Gastroesophageal sphincter (tissue), 4 donors: Measurements from ENCODE around the gene SENP7. TPM values are rescaled to one million over a fixed set of nuclear protein-coding genes. Genes with fewer than 3 reads are reported as not detected.

ENCODE experiments used
- ATAC-seq: fragments of 150-250 bp; one replicate; pipeline ENCODE4 v1.9.1; 2016; ENCODE audit warnings: mild to moderate bottlenecking, moderate library complexity
- H3K27ac ChIP-seq, 4 donors: fragments of 200-600 bp; sonication (generic) in 3 of 4; 1 replicate in 3 of 4; 2 replicates in 1 of 4; pipeline ENCODE4 v1.5.1; 2016 to 2019
- H3K27me3 ChIP-seq: fragments of 200-600 bp; sonication (generic); one replicate; pipeline ENCODE4 v1.5.1; 2019
- H3K36me3 ChIP-seq, 2 donors: fragments of 200-600 bp; sonication (generic); one replicate each; pipeline ENCODE4 v1.5.1; 2019; ENCODE audit warnings: control low read depth in 1 of 2
- H3K4me1 ChIP-seq, 3 donors: fragments of 200-600 bp; sonication (generic); 1 replicate in 2 of 3; 2 replicates in 1 of 3; pipeline ENCODE4 v1.5.1; 2016 to 2019; ENCODE audit warnings: control low read depth in 2 of 3
- H3K4me3 ChIP-seq, 2 donors: fragments of 200-600 bp; sonication (generic); one replicate each; pipeline ENCODE4 v1.5.1; 2019; ENCODE audit warnings: mild to moderate bottlenecking in 1 of 2, moderate library complexity in 1 of 2
- H3K9me3 ChIP-seq, 3 donors: fragments of 200-600 bp; sonication (generic); one replicate each; pipeline ENCODE4 v1.5.1; 2017 to 2019; ENCODE audit warnings: control low read depth in 2 of 3
- EP300 ChIP-seq: sonication (generic); formaldehyde crosslinking; IDR thresholded peaks from one replicate; pipeline ENCODE4 v1.6.1; 2017; ENCODE audit warnings: antibody characterized with exemption, mild to moderate bottlenecking
- POLR2A ChIP-seq, 2 donors: fragments of 450-650 bp; IDR thresholded peaks; one replicate each; pipeline ENCODE4 v1.6.1; 2017; ENCODE audit warnings: antibody characterized with exemption in 2 of 2, mild to moderate bottlenecking in 2 of 2, moderate library complexity in 1 of 2
- POLR2AphosphoS5 ChIP-seq: sonication (generic); formaldehyde crosslinking; IDR thresholded peaks from one replicate; pipeline ENCODE4 v1.6.1; 2017; ENCODE audit warnings: antibody characterized with exemption
- WGBS, 2 donors: methylation state at CpG; one replicate each; pipeline ENCODE4 v1.1.5; 2018; ENCODE audit warnings: low coverage in 1 of 2; 5-methylcytosine and 5-hydroxymethylcytosine counted together
- total RNA-seq, 4 donors: library from RNA; depleted of rRNA; stranded (reverse); fragments of >200 nt; gene quantifications; one replicate each; pipeline ENCODE4 v1.1.0, GENCODE V29; 2016
- TF ChIP-seq, protein P1 (sequence below), 4 experiments: fragments of 200-600 bp in 2 of 4; fragments of 450-650 bp in 2 of 4; sonication (generic) in 1 of 4; IDR thresholded peaks; one replicate each; pipeline ENCODE4 v1.5.1; 2017 to 2019; ENCODE audit warnings: antibody characterized with exemption in 4 of 4, mild to moderate bottlenecking in 2 of 4, moderate library complexity in 2 of 4

The SENP7 gene
- total RNA-seq, 4 donors from 2014 or later, result 14.8 to 41.4 (median 23.0) TPM

DNA sequence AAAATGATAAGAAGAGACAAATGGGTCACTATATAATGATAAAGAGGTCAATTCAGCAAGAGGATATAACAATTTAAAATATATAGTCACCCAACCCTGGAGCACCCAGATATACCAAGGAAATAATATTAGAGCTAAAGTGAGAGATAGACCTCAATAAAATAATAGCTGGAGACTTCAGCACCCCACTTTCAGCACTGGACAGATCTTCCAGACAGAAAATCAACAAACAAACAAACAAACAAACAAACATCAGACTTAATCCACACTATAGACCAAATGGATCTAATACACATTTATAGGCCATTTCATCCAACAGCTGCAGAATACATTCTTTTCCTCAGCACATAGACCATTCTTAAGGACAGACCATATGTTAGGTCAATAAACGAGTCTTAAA, 79.4 kb downstream of the SENP7 start:
- no peak for TF ChIP-seq POLR2A (IDR thresholded peaks at IDR 0.05)
- TF ChIP-seq EP300, result no peak
- no peak for TF ChIP-seq POLR2AphosphoS5
- TF ChIP-seq, protein P1, sequence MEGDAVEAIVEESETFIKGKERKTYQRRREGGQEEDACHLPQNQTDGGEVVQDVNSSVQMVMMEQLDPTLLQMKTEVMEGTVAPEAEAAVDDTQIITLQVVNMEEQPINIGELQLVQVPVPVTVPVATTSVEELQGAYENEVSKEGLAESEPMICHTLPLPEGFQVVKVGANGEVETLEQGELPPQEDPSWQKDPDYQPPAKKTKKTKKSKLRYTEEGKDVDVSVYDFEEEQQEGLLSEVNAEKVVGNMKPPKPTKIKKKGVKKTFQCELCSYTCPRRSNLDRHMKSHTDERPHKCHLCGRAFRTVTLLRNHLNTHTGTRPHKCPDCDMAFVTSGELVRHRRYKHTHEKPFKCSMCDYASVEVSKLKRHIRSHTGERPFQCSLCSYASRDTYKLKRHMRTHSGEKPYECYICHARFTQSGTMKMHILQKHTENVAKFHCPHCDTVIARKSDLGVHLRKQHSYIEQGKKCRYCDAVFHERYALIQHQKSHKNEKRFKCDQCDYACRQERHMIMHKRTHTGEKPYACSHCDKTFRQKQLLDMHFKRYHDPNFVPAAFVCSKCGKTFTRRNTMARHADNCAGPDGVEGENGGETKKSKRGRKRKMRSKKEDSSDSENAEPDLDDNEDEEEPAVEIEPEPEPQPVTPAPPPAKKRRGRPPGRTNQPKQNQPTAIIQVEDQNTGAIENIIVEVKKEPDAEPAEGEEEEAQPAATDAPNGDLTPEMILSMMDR (IDR thresholded peaks at IDR 0.05), result no peak
- ATAC-seq, result no peak
- Histone ChIP-seq H3K27ac (no peak overlapping the region), H3K4me3 (no peak overlapping the region), H3K36me3 (no peaks in the 10 kb centered on the region), H3K4me1 (no peaks in the 10 kb centered on the region), H3K27me3 (no peaks in the 10 kb centered on the region), H3K9me3 (peaks cover 0 to 18% (median 0%) of the 10 kb centered on the region in 3 donors)
- WGBS, 2 donors, result 67 to 100% methylated on average over 1 of the region's 1 CpG

DNA sequence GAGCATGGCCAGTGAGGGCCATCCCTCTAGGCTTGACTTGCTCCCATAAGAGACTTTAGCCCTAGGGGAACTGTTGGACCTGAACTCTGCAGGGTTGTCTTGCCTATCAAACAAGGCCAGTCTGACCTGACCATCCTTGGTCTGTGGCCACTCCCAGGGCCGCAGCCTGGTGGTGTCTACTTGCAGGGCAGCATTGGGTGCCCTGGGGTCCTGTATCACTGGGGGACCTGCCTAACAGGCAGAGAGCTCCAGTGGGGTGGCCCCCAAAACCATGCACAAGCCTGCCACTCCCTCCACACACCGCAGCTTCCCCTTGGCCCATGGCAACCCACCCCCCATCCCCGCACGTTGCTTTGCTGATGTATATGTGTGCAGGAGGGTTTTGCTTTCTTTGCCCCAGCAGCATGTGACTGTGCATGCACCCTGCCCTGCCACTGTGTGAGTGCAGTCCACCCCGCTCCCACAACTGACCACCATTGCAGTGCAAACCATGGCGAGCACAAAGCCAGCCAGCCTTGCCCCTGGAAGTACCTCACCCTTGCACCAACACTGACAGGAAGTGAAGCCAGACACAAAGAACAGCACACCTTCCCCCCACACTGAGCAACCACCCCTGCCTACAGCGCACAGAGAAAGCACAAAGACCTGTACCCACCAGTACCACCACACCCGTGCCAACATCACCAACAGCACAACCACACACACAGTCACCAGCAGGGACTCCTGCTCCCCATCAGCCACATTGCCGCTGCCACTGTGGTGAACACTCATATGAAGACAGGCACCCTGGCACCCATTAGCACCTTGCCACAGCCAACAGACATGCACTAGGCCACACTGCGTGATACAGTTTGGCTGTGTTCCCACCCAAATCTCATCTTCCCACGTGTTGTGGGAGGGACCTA, 88.8 kb downstream of the SENP7 start:
- Histone ChIP-seq H3K4me3 (no peak overlapping the region), H3K36me3 (no peaks in the 10 kb centered on the region), H3K27ac (no peak overlapping the region), H3K27me3 (no peaks in the 10 kb centered on the region), H3K4me1 (no peaks in the 10 kb centered on the region), H3K9me3 (no peaks in the 10 kb centered on the region)
- WGBS, 2 donors, result 77% methylated on average over 2 of the region's 11 CpGs; no CpG with 5 or more reads in 1 of the 2 donors
- ATAC-seq, result no peak
- no peak for TF ChIP-seq EP300
- TF ChIP-seq POLR2AphosphoS5, result no peak
- TF ChIP-seq POLR2A (IDR thresholded peaks at IDR 0.05), result no peak

DNA sequence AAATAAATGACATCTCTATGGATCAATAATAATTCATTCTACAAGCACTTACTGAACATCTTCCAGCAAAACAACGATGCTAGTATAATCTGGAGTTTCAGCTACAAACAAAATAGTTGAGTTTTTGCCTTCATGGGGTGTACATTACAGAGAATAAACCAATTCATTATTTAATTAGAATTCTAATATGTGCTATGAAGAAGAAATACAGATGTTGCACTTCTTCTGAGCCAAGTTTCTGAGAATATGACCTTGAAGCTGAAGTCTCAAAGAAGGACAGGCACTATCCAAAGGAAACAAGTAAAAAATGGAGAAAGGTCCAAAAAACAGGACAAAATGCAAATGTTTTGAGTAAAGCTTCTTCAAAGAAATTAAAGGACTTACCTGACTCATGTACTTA, 94.2 kb downstream of the SENP7 start:
- Histone ChIP-seq H3K27ac (no peak overlapping the region), H3K4me3 (no peak overlapping the region), H3K27me3 (no peaks in the 10 kb centered on the region), H3K9me3 (no peaks in the 10 kb centered on the region), H3K36me3 (peaks cover 0 to 8% of the 10 kb centered on the region in 2 donors), H3K4me1 (no peaks in the 10 kb centered on the region)
- 54 to 77% methylated on average over 1 of the region's 1 CpG for WGBS, 2 donors
- no peak for ATAC-seq
- TF ChIP-seq EP300 (no peak), POLR2A (IDR thresholded peaks at IDR 0.05) (no peak)
- TF ChIP-seq, protein P1 (IDR thresholded peaks at IDR 0.05), result no peak

DNA sequence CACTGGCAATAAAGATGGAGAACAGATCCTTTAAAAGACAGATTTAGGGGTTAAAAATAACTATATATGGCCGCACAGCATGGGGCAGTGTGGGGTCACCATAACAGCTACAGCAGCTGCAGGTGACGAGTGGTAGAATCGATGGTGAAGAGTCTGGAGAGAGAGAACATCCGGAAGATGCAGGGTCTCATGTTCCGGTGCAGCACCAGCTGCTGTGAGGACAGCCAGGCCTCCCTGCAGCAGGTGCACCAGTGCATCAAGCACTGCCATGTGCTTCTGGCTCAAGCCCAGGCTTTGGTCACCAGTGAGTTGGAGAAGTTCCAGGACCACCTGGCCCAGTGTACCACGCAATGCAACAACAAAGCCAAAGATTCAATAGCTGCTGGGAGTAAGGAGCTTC, 98.9 kb downstream of the SENP7 start:
- Histone ChIP-seq H3K9me3 (peaks cover 0 to 5% (median 0%) of the 10 kb centered on the region in 3 donors), H3K27ac (no peak overlapping the region), H3K4me1 (no peaks in the 10 kb centered on the region), H3K27me3 (no peaks in the 10 kb centered on the region), H3K4me3 (no peak overlapping the region), H3K36me3 (peaks cover 0 to 8% of the 10 kb centered on the region in 2 donors)
- TF ChIP-seq POLR2A (IDR thresholded peaks at IDR 0.05) (no peak), EP300 (no peak), POLR2AphosphoS5 (no peak)
- TF ChIP-seq, protein P1 (IDR thresholded peaks at IDR 0.05), result no peak
- 50 to 83% methylated on average over 2 to 5 of the region's 6 CpGs for WGBS, 2 donors
- ATAC-seq, result no peak

DNA sequence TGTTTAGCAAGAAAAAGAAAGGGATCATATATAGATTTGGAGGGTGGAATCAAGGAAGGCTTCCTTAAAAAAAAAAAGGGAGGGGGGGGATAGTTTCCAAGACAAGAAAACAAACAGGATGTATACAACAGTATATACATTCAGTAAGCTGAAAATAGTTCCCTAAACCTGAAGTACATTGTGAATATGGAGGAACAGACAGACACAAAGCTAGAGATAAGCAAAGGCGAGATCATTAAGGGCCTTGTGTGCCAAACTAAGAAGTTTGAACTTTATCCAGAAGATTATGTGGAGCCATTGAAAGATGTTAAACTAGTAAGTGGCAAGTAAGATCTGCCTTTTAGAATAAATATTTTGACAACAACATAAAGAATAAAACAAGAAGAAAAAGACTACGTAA, 99.4 kb downstream of the SENP7 start:
- Histone ChIP-seq H3K9me3 (peaks cover 0 to 9% (median 0%) of the 10 kb centered on the region in 3 donors), H3K27me3 (no peaks in the 10 kb centered on the region), H3K36me3 (peaks cover 0 to 8% of the 10 kb centered on the region in 2 donors), H3K4me3 (no peak overlapping the region), H3K27ac (no peak overlapping the region), H3K4me1 (no peaks in the 10 kb centered on the region)
- TF ChIP-seq POLR2A (IDR thresholded peaks at IDR 0.05) (no peak), EP300 (no peak), POLR2AphosphoS5 (no peak)
- TF ChIP-seq, protein P1 (IDR thresholded peaks at IDR 0.05), result no peak
- WGBS, 2 donors, result 92 to 93% methylated on average over 2 of the region's 2 CpGs
- no peak for ATAC-seq
